Measurements from ENCODE around the gene MT1M. TPM values are rescaled to one million over a fixed set of nuclear protein-coding genes. Genes with fewer than 3 reads are reported as not detected.
A peak's percentile ranks its signal among the peaks of the same experiment; 100 is the strongest.

Gene MT1M
- total RNA-seq, 1 donor from 2014 or later: 1.2 TPM

DNA sequence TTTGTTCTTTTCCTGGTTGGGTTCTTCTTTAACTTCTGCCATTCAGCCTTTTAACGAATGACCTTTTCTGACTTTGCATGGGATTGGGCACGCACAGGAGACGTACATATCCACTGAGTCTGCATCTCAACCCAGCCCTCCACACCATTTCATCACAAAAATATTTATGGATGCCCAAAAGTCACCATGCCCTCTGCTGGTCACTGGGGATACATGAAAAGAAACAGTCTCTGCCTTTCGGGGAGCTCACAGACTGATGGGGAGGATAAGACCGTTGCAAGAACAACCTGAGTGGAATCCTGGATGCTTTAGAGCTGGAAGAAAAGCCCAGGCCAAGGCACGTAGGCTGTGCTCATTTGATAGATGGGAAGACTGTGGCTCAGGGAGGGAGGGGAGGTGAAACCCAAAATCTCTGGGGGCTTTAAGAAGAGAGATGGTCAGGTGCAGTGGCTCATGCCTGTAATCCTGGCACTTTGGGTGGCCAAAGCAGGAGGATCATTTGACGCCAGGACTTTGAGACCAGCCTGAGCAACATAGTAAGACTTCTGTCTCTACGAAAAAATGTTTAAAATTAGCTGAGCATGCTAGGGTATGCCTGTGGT is 32.0 kb upstream of the MT1M start:
- TF ChIP-seq, protein P1, sequence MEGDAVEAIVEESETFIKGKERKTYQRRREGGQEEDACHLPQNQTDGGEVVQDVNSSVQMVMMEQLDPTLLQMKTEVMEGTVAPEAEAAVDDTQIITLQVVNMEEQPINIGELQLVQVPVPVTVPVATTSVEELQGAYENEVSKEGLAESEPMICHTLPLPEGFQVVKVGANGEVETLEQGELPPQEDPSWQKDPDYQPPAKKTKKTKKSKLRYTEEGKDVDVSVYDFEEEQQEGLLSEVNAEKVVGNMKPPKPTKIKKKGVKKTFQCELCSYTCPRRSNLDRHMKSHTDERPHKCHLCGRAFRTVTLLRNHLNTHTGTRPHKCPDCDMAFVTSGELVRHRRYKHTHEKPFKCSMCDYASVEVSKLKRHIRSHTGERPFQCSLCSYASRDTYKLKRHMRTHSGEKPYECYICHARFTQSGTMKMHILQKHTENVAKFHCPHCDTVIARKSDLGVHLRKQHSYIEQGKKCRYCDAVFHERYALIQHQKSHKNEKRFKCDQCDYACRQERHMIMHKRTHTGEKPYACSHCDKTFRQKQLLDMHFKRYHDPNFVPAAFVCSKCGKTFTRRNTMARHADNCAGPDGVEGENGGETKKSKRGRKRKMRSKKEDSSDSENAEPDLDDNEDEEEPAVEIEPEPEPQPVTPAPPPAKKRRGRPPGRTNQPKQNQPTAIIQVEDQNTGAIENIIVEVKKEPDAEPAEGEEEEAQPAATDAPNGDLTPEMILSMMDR (IDR thresholded peaks at IDR 0.05): peak; percentile 69
- Mint-ChIP-seq H3K27ac (ENCODE audit: unreplicated experiment) (no peak overlapping the region), H3K36me3 (ENCODE audit: unreplicated experiment) (no peaks in the 10 kb centered on the region), H3K9me3 (ENCODE audit: unreplicated experiment) (peaks cover 6% of the 10 kb centered on the region), H3K27me3 (ENCODE audit: unreplicated experiment) (peaks cover 16% of the 10 kb centered on the region), H3K4me1 (ENCODE audit: unreplicated experiment) (peaks cover 7% of the 10 kb centered on the region), H3K4me3 (ENCODE audit: unreplicated experiment) (no peak overlapping the region)
- DNase-seq (ENCODE audit: extremely low spot score, unreplicated experiment): no peak

DNA sequence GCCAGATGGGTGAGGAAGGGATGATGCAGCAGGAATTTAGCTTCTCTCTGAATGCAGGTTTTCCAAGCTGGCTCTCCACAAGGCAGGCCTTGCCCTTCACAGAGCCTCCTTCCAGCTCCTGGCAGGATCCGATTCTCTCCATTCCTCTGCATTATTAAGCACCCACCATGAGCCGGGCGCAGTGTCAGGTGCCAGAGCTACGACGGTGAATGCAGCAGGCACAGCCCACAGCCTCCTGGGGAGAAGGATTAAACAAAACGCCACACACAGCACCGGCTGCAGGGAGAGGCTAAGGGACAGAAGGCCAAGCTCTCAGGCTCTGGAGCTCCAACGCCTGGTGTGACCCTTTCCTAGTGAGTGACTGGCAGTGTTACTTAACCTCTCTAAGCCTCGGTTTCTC is 31.1 kb upstream of the MT1M start:
- H3K4me3 Mint-ChIP-seq (ENCODE audit: unreplicated experiment): no peak overlapping the region
- peaks cover 15% of the 10 kb centered on the region for H3K4me1 Mint-ChIP-seq (ENCODE audit: unreplicated experiment)
- H3K27me3 Mint-ChIP-seq (ENCODE audit: unreplicated experiment): peaks cover 11% of the 10 kb centered on the region

DNA sequence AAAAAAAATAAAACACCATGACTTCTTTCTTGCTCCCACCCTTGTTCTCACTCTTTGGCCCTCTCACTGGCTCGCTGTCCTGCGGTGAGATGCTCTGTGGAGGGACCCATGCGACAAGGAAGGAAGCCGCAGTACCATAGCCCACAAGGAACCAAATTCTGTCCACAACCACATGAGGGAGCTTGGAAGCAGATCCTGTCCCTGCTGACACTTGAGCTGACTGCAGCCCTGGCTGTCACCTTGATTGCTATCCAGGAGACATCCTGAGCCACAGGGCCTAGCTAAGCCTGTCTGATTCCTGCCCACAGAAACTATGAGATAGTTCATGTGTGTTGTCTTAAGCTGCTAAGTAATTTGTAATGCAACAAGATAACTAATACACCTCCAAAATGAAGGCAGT is 28.9 kb upstream of the MT1M start:
- H3K27ac Mint-ChIP-seq (ENCODE audit: unreplicated experiment): no peak overlapping the region
- H3K4me3 Mint-ChIP-seq (ENCODE audit: unreplicated experiment): no peak overlapping the region
- H3K9me3 Mint-ChIP-seq (ENCODE audit: unreplicated experiment): no peaks in the 10 kb centered on the region
- peaks cover 32% of the 10 kb centered on the region for H3K4me1 Mint-ChIP-seq (ENCODE audit: unreplicated experiment)
- H3K27me3 Mint-ChIP-seq (ENCODE audit: unreplicated experiment): no peaks in the 10 kb centered on the region
- TF ChIP-seq, protein P1 (IDR thresholded peaks at IDR 0.05): peak; percentile 60
- no peak for DNase-seq (ENCODE audit: extremely low spot score, unreplicated experiment)
- no peaks in the 10 kb centered on the region for H3K36me3 Mint-ChIP-seq (ENCODE audit: unreplicated experiment)

More for the DNA sequence above, 31.1 kb upstream of the MT1M start:
- Mint-ChIP-seq H3K36me3 (ENCODE audit: unreplicated experiment) (no peaks in the 10 kb centered on the region), H3K9me3 (ENCODE audit: unreplicated experiment) (peaks cover 6% of the 10 kb centered on the region), H3K27ac (ENCODE audit: unreplicated experiment) (no peak overlapping the region)
- TF ChIP-seq, protein P1 (IDR thresholded peaks at IDR 0.05): no peak
- no peak for DNase-seq (ENCODE audit: extremely low spot score, unreplicated experiment)

DNA sequence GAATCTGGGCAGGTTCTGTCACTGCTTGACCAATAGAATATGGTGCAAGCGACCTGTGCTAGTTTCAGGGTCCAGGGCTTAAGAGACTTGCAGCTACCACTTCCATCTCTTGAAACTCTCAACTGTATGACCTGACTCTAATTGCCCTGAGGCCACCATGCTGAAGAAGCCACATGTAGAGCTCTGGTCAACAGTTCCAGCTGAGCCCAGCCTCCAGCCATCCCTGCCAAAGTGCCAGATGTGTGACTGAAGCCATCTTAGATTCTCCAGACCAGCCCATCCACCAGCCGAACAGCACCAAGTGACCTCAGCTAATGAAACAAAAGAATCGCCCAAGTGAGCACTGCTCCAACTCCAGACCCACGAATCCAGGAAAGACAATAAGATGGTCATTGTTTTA is 27.5 kb upstream of the MT1M start:
- Mint-ChIP-seq H3K4me3 (ENCODE audit: unreplicated experiment) (no peak overlapping the region), H3K9me3 (ENCODE audit: unreplicated experiment) (no peaks in the 10 kb centered on the region), H3K36me3 (ENCODE audit: unreplicated experiment) (no peaks in the 10 kb centered on the region), H3K27me3 (ENCODE audit: unreplicated experiment) (no peaks in the 10 kb centered on the region), H3K27ac (ENCODE audit: unreplicated experiment) (peak overlapping the region; percentile 50), H3K4me1 (ENCODE audit: unreplicated experiment) (peaks cover 32% of the 10 kb centered on the region)
- TF ChIP-seq, protein P1 (IDR thresholded peaks at IDR 0.05): no peak
- DNase-seq (ENCODE audit: extremely low spot score, unreplicated experiment): no peak

DNA sequence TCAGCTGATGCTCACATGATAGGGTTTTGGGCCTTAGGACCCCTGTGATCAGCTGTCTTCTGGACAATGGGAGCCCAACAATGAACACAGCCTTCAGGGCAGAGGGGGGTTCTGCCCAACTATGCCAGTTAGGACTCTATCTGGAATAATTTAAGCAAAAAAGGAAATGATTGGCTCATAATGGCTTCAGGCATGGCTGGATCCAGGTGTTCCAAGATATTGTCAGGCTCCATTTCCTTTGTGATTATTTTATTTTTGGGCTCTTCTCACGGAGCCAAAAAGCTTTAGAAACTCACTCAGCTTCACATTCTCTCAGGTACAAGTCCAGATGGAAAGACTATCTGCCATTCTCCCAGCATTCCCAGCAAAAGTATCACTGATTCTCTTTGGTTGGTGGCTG is 27.0 kb upstream of the MT1M start:
- Mint-ChIP-seq H3K27me3 (ENCODE audit: unreplicated experiment) (no peaks in the 10 kb centered on the region), H3K4me3 (ENCODE audit: unreplicated experiment) (no peak overlapping the region), H3K27ac (ENCODE audit: unreplicated experiment) (peak overlapping the region; percentile 99)

More for the DNA sequence above, 27.0 kb upstream of the MT1M start:
- peaks cover 37% of the 10 kb centered on the region for H3K4me1 Mint-ChIP-seq (ENCODE audit: unreplicated experiment)
- TF ChIP-seq, protein P1 (IDR thresholded peaks at IDR 0.05): no peak
- H3K9me3 Mint-ChIP-seq (ENCODE audit: unreplicated experiment): no peaks in the 10 kb centered on the region
- H3K36me3 Mint-ChIP-seq (ENCODE audit: unreplicated experiment): no peaks in the 10 kb centered on the region
- no peak for DNase-seq (ENCODE audit: extremely low spot score, unreplicated experiment)

Data from osteocyte (in vitro differentiated cells).